ENCODE results near the gene NRBF2.

Gene NRBF2

DNA sequence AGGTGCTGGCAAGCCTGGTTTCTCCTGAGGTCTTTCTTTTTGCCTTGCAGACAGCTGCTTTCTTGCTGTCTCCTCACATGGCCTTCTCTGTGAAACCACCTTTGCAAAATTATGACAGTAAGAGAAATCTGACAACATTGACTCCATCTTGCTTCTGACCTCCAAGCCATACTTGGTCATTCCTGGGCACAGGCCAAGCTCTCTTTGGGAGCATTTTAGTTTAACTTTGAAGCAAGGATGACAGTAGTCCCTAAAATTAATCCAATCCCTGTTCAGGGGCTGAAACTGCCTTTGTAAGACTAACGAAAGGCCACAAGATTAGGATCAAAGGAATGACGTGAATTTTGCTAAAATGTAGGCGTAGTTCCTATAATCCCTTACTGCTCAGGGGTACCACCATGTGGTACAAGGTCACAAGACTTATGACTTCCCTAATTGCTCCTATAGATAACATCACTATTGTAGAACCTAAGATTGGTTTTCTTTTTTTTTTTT lies 25.1 kb upstream of the NRBF2 start:
- Mint-ChIP-seq H3K4me3 (no peak overlapping the region), H3K27me3 (peaks cover 29% of the 10 kb centered on the region), H3K27ac (no peak overlapping the region), H3K36me3 (ENCODE audit: low read depth) (no peaks in the 10 kb centered on the region), H3K4me1 (ENCODE audit: low read depth) (peaks cover 6% of the 10 kb centered on the region), H3K9me3 (no peaks in the 10 kb centered on the region)

GRCh38 chr10:63110940-63111339 lies 22.2 kb upstream of the NRBF2 start:
- H3K9me3 Mint-ChIP-seq, result no peaks in the 10 kb centered on the region
- H3K36me3 Mint-ChIP-seq (ENCODE audit: low read depth), result no peaks in the 10 kb centered on the region
- no peaks in the 10 kb centered on the region for H3K4me1 Mint-ChIP-seq (ENCODE audit: low read depth)

GRCh38 chr10:63114031-63114814 lies 18.9 kb upstream of the NRBF2 start:
- H3K27me3 Mint-ChIP-seq, result peaks cover 12% of the 10 kb centered on the region
- no peaks in the 10 kb centered on the region for H3K4me1 Mint-ChIP-seq (ENCODE audit: low read depth)
- no peaks in the 10 kb centered on the region for H3K9me3 Mint-ChIP-seq
- no peak overlapping the region for H3K4me3 Mint-ChIP-seq
- no peaks in the 10 kb centered on the region for H3K36me3 Mint-ChIP-seq (ENCODE audit: low read depth)
- H3K27ac Mint-ChIP-seq, result no peak overlapping the region

More at GRCh38 chr10:63110940-63111339, 22.2 kb upstream of the NRBF2 start:
- Mint-ChIP-seq H3K27me3 (peaks cover 28% of the 10 kb centered on the region), H3K27ac (no peak overlapping the region), H3K4me3 (no peak overlapping the region)

GRCh38 chr10:63115732-63116383 lies 17.3 kb upstream of the NRBF2 start:
- H3K4me1 Mint-ChIP-seq (ENCODE audit: low read depth), result no peaks in the 10 kb centered on the region
- no peak overlapping the region for H3K27ac Mint-ChIP-seq
- H3K4me3 Mint-ChIP-seq, result no peak overlapping the region
- H3K36me3 Mint-ChIP-seq (ENCODE audit: low read depth), result no peaks in the 10 kb centered on the region
- H3K9me3 Mint-ChIP-seq, result no peaks in the 10 kb centered on the region
- peaks cover 9% of the 10 kb centered on the region for H3K27me3 Mint-ChIP-seq

DNA sequence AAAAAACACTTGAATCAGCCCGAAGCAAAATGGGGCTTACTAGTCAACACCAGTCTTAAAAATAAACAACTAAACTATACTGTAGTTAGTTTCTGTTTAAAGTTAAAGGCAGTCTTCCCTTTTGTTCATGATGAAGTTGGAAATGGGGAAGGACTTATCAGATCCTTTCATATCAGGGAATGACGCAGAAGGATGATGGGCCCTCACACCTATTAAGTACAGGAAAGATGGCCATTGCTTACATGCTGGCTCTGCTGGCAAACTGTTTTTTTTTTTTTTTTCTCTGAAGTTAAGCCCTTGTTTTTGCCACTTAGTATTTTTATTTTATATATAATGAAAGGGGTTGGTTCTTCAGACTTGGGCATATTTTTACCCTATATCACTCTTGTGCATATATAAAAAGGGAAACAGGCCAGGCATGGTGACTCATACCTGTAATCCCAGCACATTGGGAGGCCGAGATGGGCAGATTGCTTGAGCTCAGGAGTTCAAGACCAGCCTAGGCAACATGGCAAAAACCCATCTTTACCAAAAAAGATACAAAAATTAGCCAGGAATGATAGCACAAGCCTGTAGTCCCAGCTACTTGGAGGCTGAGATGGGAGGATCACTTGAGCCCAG lies 16.6 kb upstream of the NRBF2 start:
- Mint-ChIP-seq H3K9me3 (no peaks in the 10 kb centered on the region), H3K27me3 (peaks cover 9% of the 10 kb centered on the region), H3K4me3 (no peak overlapping the region), H3K4me1 (ENCODE audit: low read depth) (no peaks in the 10 kb centered on the region), H3K36me3 (ENCODE audit: low read depth) (no peaks in the 10 kb centered on the region), H3K27ac (no peak overlapping the region)

- peaks cover 7% of the 10 kb centered on the region for H3K27me3 Mint-ChIP-seq
- H3K4me1 Mint-ChIP-seq (ENCODE audit: low read depth), result no peaks in the 10 kb centered on the region
- no peaks in the 10 kb centered on the region for H3K9me3 Mint-ChIP-seq
- H3K4me3 Mint-ChIP-seq, result no peak overlapping the region
- no peaks in the 10 kb centered on the region for H3K36me3 Mint-ChIP-seq (ENCODE audit: low read depth)
- no peak overlapping the region for H3K27ac Mint-ChIP-seq
Measured at GRCh38 chr10:63119041-63119440, 14.1 kb upstream of the NRBF2 start.

- Mint-ChIP-seq H3K36me3 (ENCODE audit: low read depth) (no peaks in the 10 kb centered on the region), H3K27ac (no peak overlapping the region), H3K4me1 (ENCODE audit: low read depth) (no peaks in the 10 kb centered on the region), H3K9me3 (no peaks in the 10 kb centered on the region), H3K27me3 (peaks cover 2% of the 10 kb centered on the region), H3K4me3 (no peak overlapping the region)
Measured at GRCh38 chr10:63120554-63120953, 12.6 kb upstream of the NRBF2 start.

GRCh38 chr10:63123727-63124362 lies 9.3 kb upstream of the NRBF2 start:
- Mint-ChIP-seq H3K27ac (no peak overlapping the region), H3K4me1 (ENCODE audit: low read depth) (no peaks in the 10 kb centered on the region), H3K4me3 (no peak overlapping the region), H3K27me3 (no peaks in the 10 kb centered on the region), H3K36me3 (ENCODE audit: low read depth) (no peaks in the 10 kb centered on the region), H3K9me3 (no peaks in the 10 kb centered on the region)

- Mint-ChIP-seq H3K9me3 (no peaks in the 10 kb centered on the region), H3K36me3 (ENCODE audit: low read depth) (no peaks in the 10 kb centered on the region), H3K27me3 (peaks cover 5% of the 10 kb centered on the region), H3K4me1 (ENCODE audit: low read depth) (no peaks in the 10 kb centered on the region), H3K27ac (no peak overlapping the region), H3K4me3 (no peak overlapping the region)
Measured at GRCh38 chr10:63125459-63125858, 7.7 kb upstream of the NRBF2 start.

- no peak overlapping the region for H3K4me3 Mint-ChIP-seq
- peaks cover 9% of the 10 kb centered on the region for H3K4me1 Mint-ChIP-seq (ENCODE audit: low read depth)
- peaks cover 12% of the 10 kb centered on the region for H3K9me3 Mint-ChIP-seq
- peaks cover 5% of the 10 kb centered on the region for H3K27me3 Mint-ChIP-seq
- no peak overlapping the region for H3K27ac Mint-ChIP-seq
- peaks cover 5% of the 10 kb centered on the region for H3K36me3 Mint-ChIP-seq (ENCODE audit: low read depth)
Measured at GRCh38 chr10:63128443-63128842, 4.7 kb upstream of the NRBF2 start.

GRCh38 chr10:63129888-63130287 lies 3.2 kb upstream of the NRBF2 start:
- Mint-ChIP-seq H3K4me3 (no peak overlapping the region), H3K4me1 (ENCODE audit: low read depth) (peaks cover 20% of the 10 kb centered on the region), H3K27me3 (peaks cover 5% of the 10 kb centered on the region), H3K27ac (no peak overlapping the region), H3K9me3 (peaks cover 12% of the 10 kb centered on the region), H3K36me3 (ENCODE audit: low read depth) (peaks cover 5% of the 10 kb centered on the region)

DNA sequence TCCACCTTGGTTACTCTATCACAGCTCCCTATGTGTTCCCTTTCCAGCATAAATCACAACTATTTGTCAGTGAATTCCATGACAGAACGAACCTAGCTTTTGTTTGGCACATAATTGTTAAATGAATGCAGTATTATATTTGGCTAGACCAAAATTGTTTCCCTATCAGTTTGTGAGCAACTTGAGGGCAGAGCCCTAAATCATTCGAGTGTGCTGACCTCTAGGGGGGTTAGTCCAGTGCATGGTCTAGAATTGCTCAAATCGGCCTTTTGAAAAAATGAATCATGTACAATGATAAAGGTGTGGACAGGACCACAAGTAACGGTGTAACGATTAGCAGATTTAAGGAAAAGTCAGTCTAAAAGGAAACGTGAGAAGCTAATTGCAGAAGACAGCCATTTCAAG lies 475 bp upstream of the NRBF2 start:
- Mint-ChIP-seq H3K27me3 (peaks cover 5% of the 10 kb centered on the region), H3K27ac (peak overlapping the region; percentile 85), H3K36me3 (ENCODE audit: low read depth) (peaks cover 16% of the 10 kb centered on the region), H3K4me1 (ENCODE audit: low read depth) (peaks cover 45% of the 10 kb centered on the region), H3K9me3 (peaks cover 12% of the 10 kb centered on the region), H3K4me3 (peak overlapping the region; percentile 90)

DNA sequence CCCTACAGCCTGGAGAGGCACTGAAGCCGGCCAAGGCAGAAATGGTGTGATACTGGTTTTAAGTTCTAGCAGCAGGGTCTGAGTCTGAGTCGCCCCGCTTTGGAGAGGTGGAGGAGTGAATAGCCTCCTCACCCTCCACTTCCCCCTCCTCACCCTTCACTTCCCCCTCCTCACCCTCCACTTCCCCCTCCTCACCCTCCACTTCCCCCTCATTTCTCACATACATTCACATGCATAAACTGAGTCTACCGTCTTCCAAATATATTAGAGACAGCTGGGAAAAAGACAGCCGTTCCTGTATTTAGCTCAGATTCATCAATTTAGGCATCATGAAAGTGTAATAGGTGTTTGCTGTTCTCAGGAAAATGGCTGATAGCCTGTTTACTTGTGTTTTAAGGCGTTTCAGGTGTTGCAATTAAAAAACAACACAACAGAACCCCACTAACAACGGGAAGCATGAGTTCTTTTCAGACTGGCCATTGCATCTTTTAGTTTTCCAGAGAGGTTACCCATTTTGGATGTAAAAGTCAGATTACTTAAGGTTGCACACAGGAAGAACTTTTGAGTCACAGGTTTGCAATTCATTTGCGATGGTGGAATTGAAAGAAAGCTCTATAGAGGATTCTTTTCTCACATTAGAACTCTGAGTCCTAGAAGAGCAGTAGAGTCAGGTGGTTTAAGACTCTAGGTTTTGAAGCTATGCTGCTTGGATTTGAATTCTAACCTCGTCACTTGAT lies 861 bp downstream of the NRBF2 start:
- Mint-ChIP-seq H3K9me3 (peaks cover 12% of the 10 kb centered on the region), H3K27ac (peak overlapping the region; percentile 86), H3K27me3 (peaks cover 5% of the 10 kb centered on the region), H3K4me3 (peak overlapping the region; percentile 90), H3K36me3 (ENCODE audit: low read depth) (peaks cover 19% of the 10 kb centered on the region), H3K4me1 (ENCODE audit: low read depth) (peaks cover 54% of the 10 kb centered on the region)

DNA sequence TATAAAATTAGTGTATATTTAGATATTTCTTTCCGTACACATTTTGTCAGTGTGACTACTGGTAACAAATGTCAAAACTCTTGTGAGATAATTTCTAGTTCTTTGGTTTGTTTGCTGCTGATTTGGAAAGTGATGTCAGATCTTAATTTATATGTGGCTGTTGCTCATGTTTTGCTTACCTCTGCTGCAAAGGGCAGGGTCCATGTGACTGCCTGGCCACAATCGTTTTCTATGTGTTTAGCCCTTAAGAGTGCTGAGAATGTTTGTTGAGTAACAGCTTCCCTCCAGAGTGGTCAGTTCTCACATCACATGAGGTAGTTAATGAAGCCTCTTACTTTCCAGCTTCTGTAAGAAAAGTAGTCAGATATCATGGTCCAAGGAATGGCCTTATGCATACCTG lies 4.2 kb downstream of the NRBF2 start:
- Mint-ChIP-seq H3K4me3 (peak overlapping the region; percentile 26), H3K27me3 (no peaks in the 10 kb centered on the region), H3K4me1 (ENCODE audit: low read depth) (peaks cover 73% of the 10 kb centered on the region), H3K36me3 (ENCODE audit: low read depth) (peaks cover 41% of the 10 kb centered on the region), H3K27ac (peak overlapping the region; percentile 16), H3K9me3 (peaks cover 4% of the 10 kb centered on the region)
